ENCODE data around the gene FBXO31.
"Not testable (repeated sequence)": the region's sequence is repeated elsewhere in the genome, so short reads cannot be mapped to it uniquely, and the experiment has no call there.

FBXO31 gene

DNA sequence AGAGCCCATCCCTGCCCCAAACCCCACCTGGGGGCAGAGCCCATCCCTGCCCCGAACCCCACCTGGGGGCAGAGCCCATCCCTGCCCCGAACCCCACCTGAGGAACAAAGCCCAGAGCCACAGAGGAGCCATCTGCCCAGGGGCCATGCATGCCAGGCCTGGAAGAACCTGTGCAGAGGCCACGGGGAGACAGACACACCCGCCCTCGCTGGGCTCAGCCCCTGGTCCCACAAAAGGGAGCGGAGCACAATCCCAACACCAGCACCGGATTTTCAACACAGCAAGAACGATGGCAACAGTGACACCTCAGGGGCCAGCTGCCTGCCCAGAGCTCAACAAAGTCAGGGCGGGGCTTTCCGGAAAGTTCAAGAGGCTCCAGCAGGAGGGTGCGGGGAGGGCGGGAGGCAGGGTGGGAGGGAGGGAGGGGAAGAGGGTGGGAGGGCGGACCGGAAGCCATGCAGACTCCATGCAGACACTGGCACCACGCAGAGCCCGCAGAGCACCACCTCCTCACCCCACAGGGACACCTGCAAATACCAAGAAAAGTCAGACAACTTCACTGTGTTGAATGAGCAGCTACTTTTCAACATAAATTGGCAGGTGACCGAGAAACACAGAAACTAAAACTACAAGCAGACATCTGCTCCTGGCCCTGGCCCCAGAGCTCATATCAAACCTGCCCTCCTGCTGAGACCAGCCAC, 38.5 kb downstream of the FBXO31 start:
- in situ Hi-C loops (cut with HindIII; ENCODE audit: low sequenced_read_pairs) = no loop called here
- DNase-seq (ENCODE audit: low read depth) = no peak
- TF ChIP-seq, protein P1, sequence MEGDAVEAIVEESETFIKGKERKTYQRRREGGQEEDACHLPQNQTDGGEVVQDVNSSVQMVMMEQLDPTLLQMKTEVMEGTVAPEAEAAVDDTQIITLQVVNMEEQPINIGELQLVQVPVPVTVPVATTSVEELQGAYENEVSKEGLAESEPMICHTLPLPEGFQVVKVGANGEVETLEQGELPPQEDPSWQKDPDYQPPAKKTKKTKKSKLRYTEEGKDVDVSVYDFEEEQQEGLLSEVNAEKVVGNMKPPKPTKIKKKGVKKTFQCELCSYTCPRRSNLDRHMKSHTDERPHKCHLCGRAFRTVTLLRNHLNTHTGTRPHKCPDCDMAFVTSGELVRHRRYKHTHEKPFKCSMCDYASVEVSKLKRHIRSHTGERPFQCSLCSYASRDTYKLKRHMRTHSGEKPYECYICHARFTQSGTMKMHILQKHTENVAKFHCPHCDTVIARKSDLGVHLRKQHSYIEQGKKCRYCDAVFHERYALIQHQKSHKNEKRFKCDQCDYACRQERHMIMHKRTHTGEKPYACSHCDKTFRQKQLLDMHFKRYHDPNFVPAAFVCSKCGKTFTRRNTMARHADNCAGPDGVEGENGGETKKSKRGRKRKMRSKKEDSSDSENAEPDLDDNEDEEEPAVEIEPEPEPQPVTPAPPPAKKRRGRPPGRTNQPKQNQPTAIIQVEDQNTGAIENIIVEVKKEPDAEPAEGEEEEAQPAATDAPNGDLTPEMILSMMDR (IDR thresholded peaks at IDR 0.05; ENCODE audit: low read depth, low read length, missing control alignments) = no peak
- no peak overlapping the region for H3K4me3 ChIP-seq (ENCODE audit: low read depth, low read length)

DNA sequence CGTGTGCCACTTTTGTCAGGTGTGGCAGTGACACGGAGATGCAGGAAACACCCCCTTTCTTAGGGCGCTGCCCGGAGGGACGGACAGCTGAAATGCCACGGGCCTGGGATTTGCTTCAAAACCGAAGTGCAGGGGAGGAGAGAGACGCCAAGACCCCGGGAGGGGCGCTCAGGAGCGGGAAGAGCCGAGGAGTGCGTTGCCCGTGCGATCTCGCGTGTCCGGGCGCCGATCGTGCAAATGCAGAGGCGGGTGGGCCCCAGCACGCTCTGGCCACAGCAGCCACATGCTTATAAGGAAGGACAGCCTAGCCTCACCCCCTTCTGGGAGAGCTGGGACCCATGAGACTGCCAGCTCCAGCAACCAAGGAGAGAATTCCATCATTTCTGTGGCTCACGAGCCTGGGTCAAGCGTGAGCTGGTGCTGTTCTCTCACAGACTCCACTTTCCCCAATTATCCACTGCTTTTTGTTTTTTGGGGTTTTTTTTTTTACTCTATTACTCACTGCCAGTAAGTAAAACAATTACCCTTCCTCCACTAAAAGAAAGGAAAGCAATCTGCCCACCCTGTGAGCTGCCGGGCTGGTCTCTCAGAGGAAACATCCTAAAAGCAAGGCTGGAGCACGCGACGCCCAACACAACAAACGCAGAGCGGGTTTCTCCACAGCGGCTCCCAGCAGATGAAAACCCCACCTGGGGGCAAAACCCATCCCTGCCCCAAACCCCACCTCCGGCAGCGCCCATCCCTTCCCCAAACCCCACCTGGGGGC, 39.2 kb downstream of the FBXO31 start:
- in situ Hi-C loops (cut with HindIII; ENCODE audit: low sequenced_read_pairs) = no loop called here
- DNase-seq (ENCODE audit: low read depth) = no peak
- no peak overlapping the region for H3K4me3 ChIP-seq (ENCODE audit: low read depth, low read length)
- TF ChIP-seq, protein P1 (IDR thresholded peaks at IDR 0.05; ENCODE audit: low read depth, low read length, missing control alignments) = no peak

DNA sequence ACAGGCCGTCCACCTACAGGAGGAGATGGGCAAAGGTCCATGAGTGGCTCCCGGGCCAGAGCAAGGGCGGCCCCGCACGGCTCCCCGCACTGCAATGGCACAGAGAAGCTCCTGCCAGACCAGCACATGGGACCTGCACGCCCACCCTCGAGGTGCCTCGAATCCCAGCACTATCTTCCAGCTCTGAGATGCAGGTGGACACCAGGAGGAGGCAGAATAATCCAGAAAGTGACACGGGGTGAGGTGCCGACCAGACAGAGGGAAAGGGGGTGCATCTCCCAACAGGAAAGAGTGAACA, 39.9 kb downstream of the FBXO31 start:
- in situ Hi-C loops (cut with HindIII; ENCODE audit: low sequenced_read_pairs) = no loop called here
- TF ChIP-seq, protein P1 (IDR thresholded peaks at IDR 0.05; ENCODE audit: low read depth, low read length, missing control alignments) = no peak
- no peak overlapping the region for H3K4me3 ChIP-seq (ENCODE audit: low read depth, low read length)
- DNase-seq (ENCODE audit: low read depth) = no peak

DNA sequence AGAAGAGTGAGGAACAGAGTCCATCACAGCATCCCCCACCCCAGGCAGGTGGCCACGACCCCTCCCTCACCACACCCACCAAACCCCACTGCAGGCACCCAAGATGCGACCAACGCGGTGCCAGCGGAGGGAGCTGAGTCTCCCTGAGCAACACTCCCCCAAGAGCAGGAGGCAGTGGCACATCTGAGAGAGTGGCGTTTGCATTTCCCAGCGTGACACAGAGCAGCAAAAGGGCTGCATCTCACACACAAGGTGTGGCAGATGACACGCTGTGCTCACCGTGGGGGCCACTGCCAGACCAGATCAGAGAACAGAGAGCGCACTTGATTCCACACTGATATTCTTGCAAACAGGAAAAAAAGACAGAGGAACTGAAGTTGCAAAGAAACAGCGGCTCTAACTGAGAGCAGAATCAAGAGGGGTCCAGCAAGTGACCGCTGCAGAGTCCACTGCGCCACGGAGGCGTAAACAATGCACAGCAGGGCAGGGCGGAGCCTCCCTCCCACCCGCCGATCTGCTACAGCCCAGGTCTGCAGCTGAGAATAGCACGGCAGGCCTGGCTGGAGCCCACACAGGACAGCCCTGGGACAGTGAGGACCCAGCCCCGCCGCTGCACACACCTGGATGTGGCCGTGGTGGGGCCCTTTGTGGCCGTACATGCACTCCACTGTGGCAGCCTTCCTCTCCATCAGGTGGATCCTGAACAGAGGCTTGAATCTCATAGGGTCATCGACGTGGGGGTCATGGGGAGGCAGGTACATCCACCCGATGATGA, 40.4 kb downstream of the FBXO31 start:
- in situ Hi-C loops (cut with HindIII; ENCODE audit: low sequenced_read_pairs) = no loop called here
- TF ChIP-seq, protein P1 (IDR thresholded peaks at IDR 0.05; ENCODE audit: low read depth, low read length, missing control alignments) = no peak
- H3K4me3 ChIP-seq (ENCODE audit: low read depth, low read length) = no peak overlapping the region
- DNase-seq (ENCODE audit: low read depth) = no peak

DNA sequence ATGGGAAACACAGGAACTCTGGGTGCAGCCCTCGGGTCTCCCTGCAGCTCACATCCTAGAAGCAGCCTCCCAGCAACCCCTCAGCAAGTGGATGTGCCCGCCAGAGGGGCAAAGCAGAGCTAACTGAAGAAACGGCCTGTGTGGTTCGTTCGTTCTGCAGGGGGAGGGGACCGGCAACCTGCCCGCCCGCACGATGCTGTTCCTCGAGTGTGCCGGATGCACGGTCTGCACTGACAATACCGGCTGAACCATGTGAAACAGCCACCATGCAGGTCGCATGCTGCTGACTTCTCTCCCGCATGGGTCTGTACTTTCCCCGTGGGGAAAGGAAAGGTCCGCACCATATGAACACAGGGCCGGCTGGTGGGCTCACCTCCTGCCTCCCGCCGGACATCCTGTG, 41.1 kb downstream of the FBXO31 start:
- in situ Hi-C loops (cut with HindIII; ENCODE audit: low sequenced_read_pairs) = no loop called here
- TF ChIP-seq, protein P1 (IDR thresholded peaks at IDR 0.05; ENCODE audit: low read depth, low read length, missing control alignments) = no peak
- no peak for DNase-seq (ENCODE audit: low read depth)
- H3K4me3 ChIP-seq (ENCODE audit: low read depth, low read length) = no peak overlapping the region

DNA sequence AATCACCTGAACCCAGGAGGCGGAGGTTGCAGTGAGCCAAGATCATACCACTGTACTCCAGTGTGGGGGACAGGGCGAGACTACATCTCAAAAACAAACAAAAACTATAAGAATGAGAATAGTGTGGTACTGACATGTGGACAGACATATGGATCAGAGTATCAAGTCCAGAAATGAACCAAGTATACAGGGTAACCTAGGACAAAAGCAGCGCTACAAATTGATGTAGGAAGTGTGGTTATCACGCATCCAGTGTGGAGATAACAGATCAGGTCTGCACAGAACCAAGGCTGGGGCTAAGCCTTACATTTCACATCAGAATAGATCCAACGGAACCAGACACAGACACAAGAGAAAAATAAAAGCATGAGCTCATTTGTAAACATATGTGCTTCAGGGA, 43.4 kb downstream of the FBXO31 start:
- in situ Hi-C loops (cut with HindIII; ENCODE audit: low sequenced_read_pairs) = no loop called here
- H3K4me3 ChIP-seq (ENCODE audit: low read depth, low read length) = no peak overlapping the region
- TF ChIP-seq, protein P1 (IDR thresholded peaks at IDR 0.05; ENCODE audit: low read depth, low read length, missing control alignments) = no peak
- DNase-seq (ENCODE audit: low read depth) = no peak

DNA sequence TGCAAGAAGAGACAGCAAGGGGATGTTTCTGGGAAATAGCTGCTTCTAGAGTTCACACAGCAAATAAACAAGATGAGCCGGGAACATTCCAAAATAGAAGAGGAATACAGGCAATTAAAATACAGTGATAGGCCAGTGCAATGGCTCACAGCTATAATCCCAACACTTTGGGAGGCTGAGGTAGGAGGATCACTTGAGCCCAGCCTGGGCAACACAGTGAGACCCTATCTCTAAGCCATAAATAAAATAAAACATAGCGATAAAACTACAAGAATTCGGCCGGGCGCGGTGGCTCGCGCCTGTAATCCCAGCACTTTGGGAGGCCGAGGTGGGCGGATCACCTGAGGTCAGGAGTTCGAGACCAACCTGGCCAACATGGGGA, 43.9 kb downstream of the FBXO31 start:
- H3K4me3 ChIP-seq (ENCODE audit: low read depth, low read length); DNase-seq (ENCODE audit: low read depth); in situ Hi-C loops (cut with HindIII; ENCODE audit: low sequenced_read_pairs): not testable (repeated sequence)
